ENCODE results near the gene CDC42BPA. TPM values are rescaled to one million over a fixed set of nuclear protein-coding genes. Genes with fewer than 3 reads are reported as not detected.
"Not testable (repeated sequence)": the region's sequence is repeated elsewhere in the genome, so short reads cannot be mapped to it uniquely, and the experiment has no call there.

The CDC42BPA gene
- total RNA-seq, 4 donors from 2014 or later, result 49.0 to 102 (median 54.2) TPM

- in situ Hi-C loops (cut with MboI; ENCODE audit: low pct_ligation_motif_present in 1 of 4, low pct_unique_long_range_greater_than_20kb in 1 of 4, low sequenced_read_pairs in 3 of 4), result no loop called here
- Histone ChIP-seq H3K36me3 (no peaks in the 10 kb centered on the region), H3K27me3 (no peaks in the 10 kb centered on the region), H3K27ac (peak overlapping the region; percentile 43 to 60 (median 52)), H3K4me1 (peaks cover 2 to 19% (median 12%) of the 10 kb centered on the region in 4 donors), H3K4me3 (no peak overlapping the region), H3K9me3 (no peaks in the 10 kb centered on the region)
- WGBS, 2 donors (ENCODE audit: low coverage in 1 of 2), result 56 to 64% methylated on average over 7 of the region's 7 CpGs
- peak; percentile 21 for DNase-seq
- TF ChIP-seq CTCF (IDR thresholded peaks at IDR 0.05) (peak in 2 of 5 experiments; percentile 6 to 21), POLR2AphosphoS5 (IDR thresholded peaks at IDR 0.05) (peak in 1 of 3 donors; percentile 16), POLR2A (IDR thresholded peaks at IDR 0.05) (no peak), EP300 (IDR thresholded peaks at IDR 0.05; ENCODE audit: low read depth) (no peak)
- intact Hi-C loops (cut with DNase I; ENCODE audit: low total_unique reads), result no loop called here
Measured at GRCh38 chr1:227356620-227357146, 38.4 kb upstream of the CDC42BPA start.

- intact Hi-C loops (cut with DNase I; ENCODE audit: low total_unique reads) (no loop called here), in situ Hi-C loops (cut with MboI; ENCODE audit: low pct_ligation_motif_present in 1 of 4, low pct_unique_long_range_greater_than_20kb in 1 of 4, low sequenced_read_pairs in 3 of 4) (no loop called here)
- Histone ChIP-seq H3K27me3 (no peaks in the 10 kb centered on the region), H3K27ac (no peak overlapping the region), H3K36me3 (no peaks in the 10 kb centered on the region), H3K4me1 (peaks cover 8 to 24% (median 15%) of the 10 kb centered on the region in 4 donors), H3K4me3 (no peak overlapping the region), H3K9me3 (no peaks in the 10 kb centered on the region)
- no peak for DNase-seq
- WGBS, 2 donors (ENCODE audit: low coverage in 1 of 2), result 80 to 83% methylated on average over 4 to 15 of the region's 15 CpGs
- no peak for TF ChIP-seq POLR2AphosphoS5 (IDR thresholded peaks at IDR 0.05)
- no peak for TF ChIP-seq CTCF (IDR thresholded peaks at IDR 0.05)
- TF ChIP-seq EP300 (IDR thresholded peaks at IDR 0.05; ENCODE audit: low read depth), result no peak
- TF ChIP-seq POLR2A (IDR thresholded peaks at IDR 0.05), result no peak
Measured at GRCh38 chr1:227355542-227356245, 37.4 kb upstream of the CDC42BPA start.

- no peak overlapping the region for H3K27ac ChIP-seq
- DNase-seq, result no peak
- intact Hi-C loops (cut with DNase I; ENCODE audit: low total_unique reads) (no loop called here), in situ Hi-C loops (cut with MboI; ENCODE audit: low pct_ligation_motif_present in 1 of 4, low pct_unique_long_range_greater_than_20kb in 1 of 4, low sequenced_read_pairs in 3 of 4) (no loop called here)
- TF ChIP-seq CTCF (IDR thresholded peaks at IDR 0.05), result no peak
- TF ChIP-seq POLR2AphosphoS5 (IDR thresholded peaks at IDR 0.05), result no peak
- no peak for TF ChIP-seq EP300 (IDR thresholded peaks at IDR 0.05; ENCODE audit: low read depth)
- no peak for TF ChIP-seq POLR2A (IDR thresholded peaks at IDR 0.05)
- H3K36me3 ChIP-seq, result no peaks in the 10 kb centered on the region
- H3K4me1 ChIP-seq, result peaks cover 8 to 24% (median 15%) of the 10 kb centered on the region in 4 donors
- WGBS, 2 donors (ENCODE audit: low coverage in 1 of 2), result 65 to 80% methylated on average over 2 to 4 of the region's 4 CpGs
- H3K9me3 ChIP-seq, result no peaks in the 10 kb centered on the region
- H3K4me3 ChIP-seq, result no peak overlapping the region
- H3K27me3 ChIP-seq, result no peaks in the 10 kb centered on the region
Measured at GRCh38 chr1:227353186-227353585, 34.9 kb upstream of the CDC42BPA start.

- Histone ChIP-seq H3K27ac (peak overlapping the region in 1 of 4 donors; percentile 20), H3K4me1 (peaks cover 5 to 17% (median 11%) of the 10 kb centered on the region in 4 donors)
- in situ Hi-C loops (cut with MboI; ENCODE audit: low pct_ligation_motif_present in 1 of 4, low pct_unique_long_range_greater_than_20kb in 1 of 4, low sequenced_read_pairs in 3 of 4); intact Hi-C loops (cut with DNase I; ENCODE audit: low total_unique reads); H3K36me3 ChIP-seq; H3K27me3 ChIP-seq; H3K9me3 ChIP-seq; DNase-seq; H3K4me3 ChIP-seq: not testable (repeated sequence)
- WGBS, 2 donors (ENCODE audit: low coverage in 1 of 2), result 96% methylated on average over 2 of the region's 2 CpGs; no CpG with 5 or more reads in 1 of the 2 donors
Measured at GRCh38 chr1:227352164-227352563, 33.9 kb upstream of the CDC42BPA start.
